NCI-H187 treated with DMSO at 0.1 percent for 48 hours (cell line): ENCODE results near the gene CHST3.
"Not testable (repeated sequence)": the region's sequence is repeated elsewhere in the genome, so short reads cannot be mapped to it uniquely, and the experiment has no call there.

Experiments used
- DNase-seq: peaks from one replicate; lab custom pipeline; 2025; lab: John Stamatoyannopoulos, UW

Gene CHST3

GRCh38 chr10:71964098-71964742 is at the start of gene CHST3:
Gene CHST3, plus strand, starts transcription at chr10:71964395. Its CDS starts 41,448 bp downstream, at chr10:72005843.
- no peak for DNase-seq

GRCh38 chr10:71916827-71917226 is 47.4 kb upstream of the CHST3 start:
- no peak for DNase-seq

GRCh38 chr10:71918992-71919391 is 45.2 kb upstream of the CHST3 start:
- no peak for DNase-seq

GRCh38 chr10:71919956-71920539 is 44.1 kb upstream of the CHST3 start:
- not testable (repeated sequence) for DNase-seq

GRCh38 chr10:71920540-71921323 is 43.5 kb upstream of the CHST3 start:
- no peak for DNase-seq

GRCh38 chr10:71921324-71922027 is 42.7 kb upstream of the CHST3 start:
- no peak for DNase-seq

- DNase-seq, result no peak
Observed at GRCh38 chr10:71923138-71923692, 41.0 kb upstream of the CHST3 start.

GRCh38 chr10:71924771-71925170 is 39.4 kb upstream of the CHST3 start:
- no peak for DNase-seq

- DNase-seq, result no peak
Observed at GRCh38 chr10:71927159-71927558, 37.0 kb upstream of the CHST3 start.

GRCh38 chr10:71927776-71928592 is 36.2 kb upstream of the CHST3 start:
- no peak for DNase-seq

- no peak for DNase-seq
Observed at GRCh38 chr10:71931295-71931694, 32.9 kb upstream of the CHST3 start.

GRCh38 chr10:71933651-71934050 is 30.5 kb upstream of the CHST3 start:
- no peak for DNase-seq

- no peak for DNase-seq
Observed at GRCh38 chr10:71938211-71938610, 26.0 kb upstream of the CHST3 start.

GRCh38 chr10:71939304-71939703 is 24.9 kb upstream of the CHST3 start:
- DNase-seq, result no peak

GRCh38 chr10:71939861-71940474 is 24.2 kb upstream of the CHST3 start:
- no peak for DNase-seq

GRCh38 chr10:71940752-71941151 is 23.4 kb upstream of the CHST3 start:
- DNase-seq, result no peak

GRCh38 chr10:71941318-71941717 is 22.9 kb upstream of the CHST3 start:
- DNase-seq, result no peak

- no peak for DNase-seq
Observed at GRCh38 chr10:71945819-71946474, 18.2 kb upstream of the CHST3 start.

GRCh38 chr10:71946700-71947099 is 17.5 kb upstream of the CHST3 start:
- DNase-seq, result no peak

- no peak for DNase-seq
Observed at GRCh38 chr10:71948496-71949067, 15.6 kb upstream of the CHST3 start.
